ENCODE measurements around the gene ELK3.

- no peak for TF ChIP-seq GLIS1 (tag by site-specific recombination; IDR thresholded peaks at IDR 0.05)
- TF ChIP-seq ZNF473 (tag by site-specific recombination; IDR thresholded peaks at IDR 0.05): no peak
Observed at GRCh38 chr12:96249196-96250118, 55.3 kb downstream of the ELK3 start.

All from HEK293 (cell line).